ENCODE data around the gene ILF2. TPM values are rescaled to one million over a fixed set of nuclear protein-coding genes. Genes with fewer than 3 reads are reported as not detected.

ILF2 gene
- total RNA-seq, 4 donors from 2014 or later: 111 to 167 (median 151) TPM

DNA sequence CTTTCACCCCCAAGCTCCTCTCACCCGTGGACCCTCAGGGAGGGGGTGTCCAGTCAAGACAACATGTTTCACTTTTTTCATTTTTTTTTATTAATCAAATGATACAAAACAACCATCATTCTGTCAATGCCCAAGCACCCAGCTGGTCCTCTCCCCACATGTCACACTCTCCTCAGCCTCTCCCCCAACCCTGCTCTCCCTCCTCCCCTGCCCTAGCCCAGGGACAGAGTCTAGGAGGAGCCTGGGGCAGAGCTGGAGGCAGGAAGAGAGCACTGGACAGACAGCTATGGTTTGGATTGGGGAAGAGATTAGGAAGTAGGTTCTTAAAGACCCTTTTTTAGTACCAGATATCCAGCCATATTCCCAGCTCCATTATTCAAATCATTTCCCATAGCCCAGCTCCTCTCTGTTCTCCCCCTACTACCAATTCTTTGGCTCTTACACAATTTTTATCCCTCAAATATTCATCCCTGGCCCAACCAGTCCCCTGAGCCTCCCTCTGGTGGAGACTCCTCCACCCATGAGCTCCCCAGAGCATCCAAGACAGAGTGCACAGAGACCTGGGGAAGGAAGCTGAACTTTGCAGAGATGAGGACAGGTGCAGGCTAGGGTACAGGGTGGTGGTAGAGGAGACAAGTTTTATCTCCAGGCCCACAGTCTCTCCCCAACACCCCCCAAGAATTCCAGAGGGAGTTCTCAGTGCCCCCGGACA lies 56.4 kb downstream of the ILF2 start:
- 64 to 69% methylated on average over 2 of the region's 2 CpGs for WGBS, 2 donors
- intact Hi-C loops (cut with DNase I): loop anchor here (5.0 kb wide), 1 partner anchor 37 kb away; no protein-coding TSS in a partner anchor
- H3K27me3 ChIP-seq: no peaks in the 10 kb centered on the region
- H3K4me3 ChIP-seq (replicated peaks in 1 of 3): no peak overlapping the region
- TF ChIP-seq POLR2A (IDR thresholded peaks at IDR 0.05): no peak
- TF ChIP-seq, protein P1, sequence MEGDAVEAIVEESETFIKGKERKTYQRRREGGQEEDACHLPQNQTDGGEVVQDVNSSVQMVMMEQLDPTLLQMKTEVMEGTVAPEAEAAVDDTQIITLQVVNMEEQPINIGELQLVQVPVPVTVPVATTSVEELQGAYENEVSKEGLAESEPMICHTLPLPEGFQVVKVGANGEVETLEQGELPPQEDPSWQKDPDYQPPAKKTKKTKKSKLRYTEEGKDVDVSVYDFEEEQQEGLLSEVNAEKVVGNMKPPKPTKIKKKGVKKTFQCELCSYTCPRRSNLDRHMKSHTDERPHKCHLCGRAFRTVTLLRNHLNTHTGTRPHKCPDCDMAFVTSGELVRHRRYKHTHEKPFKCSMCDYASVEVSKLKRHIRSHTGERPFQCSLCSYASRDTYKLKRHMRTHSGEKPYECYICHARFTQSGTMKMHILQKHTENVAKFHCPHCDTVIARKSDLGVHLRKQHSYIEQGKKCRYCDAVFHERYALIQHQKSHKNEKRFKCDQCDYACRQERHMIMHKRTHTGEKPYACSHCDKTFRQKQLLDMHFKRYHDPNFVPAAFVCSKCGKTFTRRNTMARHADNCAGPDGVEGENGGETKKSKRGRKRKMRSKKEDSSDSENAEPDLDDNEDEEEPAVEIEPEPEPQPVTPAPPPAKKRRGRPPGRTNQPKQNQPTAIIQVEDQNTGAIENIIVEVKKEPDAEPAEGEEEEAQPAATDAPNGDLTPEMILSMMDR (IDR thresholded peaks at IDR 0.05): no peak
- peaks cover 0 to under 1% of the 10 kb centered on the region in 2 donors for H3K36me3 ChIP-seq
- peaks cover 69 to 80% of the 10 kb centered on the region in 2 donors for H3K4me1 ChIP-seq
- peak overlapping the region; percentile 29 to 89 (median 77) for H3K27ac ChIP-seq
- H3K9me3 ChIP-seq: no peaks in the 10 kb centered on the region
- no peak for DNase-seq

DNA sequence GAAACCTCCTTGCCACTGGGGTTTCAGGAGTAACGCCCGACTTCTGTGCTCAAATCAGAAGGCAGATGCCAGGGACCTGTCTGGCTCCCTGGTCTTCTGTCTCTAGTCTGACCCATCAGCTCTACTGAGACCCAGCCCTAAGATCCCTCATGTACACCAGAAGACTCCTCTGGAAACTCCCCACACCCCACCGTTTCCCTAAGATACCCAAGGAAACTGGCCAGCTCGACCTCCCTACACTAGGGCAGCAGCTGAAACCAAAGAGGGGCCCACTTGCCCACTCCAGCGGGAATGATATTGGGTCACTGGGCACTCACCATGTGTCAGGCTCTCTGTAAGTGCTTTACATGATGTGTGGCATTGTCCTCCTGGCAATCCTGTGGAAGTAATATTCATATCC lies 57.4 kb downstream of the ILF2 start:
- H3K9me3 ChIP-seq: no peaks in the 10 kb centered on the region
- TF ChIP-seq POLR2A (IDR thresholded peaks at IDR 0.05): no peak
- TF ChIP-seq, protein P1 (IDR thresholded peaks at IDR 0.05): no peak
- no peak overlapping the region for H3K4me3 ChIP-seq (replicated peaks in 1 of 3)
- intact Hi-C loops (cut with DNase I): loop anchor here (5.0 kb wide), 1 partner anchor 36 kb away; no protein-coding TSS in a partner anchor
- H3K36me3 ChIP-seq: no peaks in the 10 kb centered on the region
- no peak for DNase-seq
- peaks cover 78 to 89% of the 10 kb centered on the region in 2 donors for H3K4me1 ChIP-seq
- H3K27ac ChIP-seq: peak overlapping the region; percentile 89 to 93 (median 91)
- no peaks in the 10 kb centered on the region for H3K27me3 ChIP-seq
- WGBS, 2 donors: 75 to 91% methylated on average over 4 to 5 of the region's 5 CpGs

DNA sequence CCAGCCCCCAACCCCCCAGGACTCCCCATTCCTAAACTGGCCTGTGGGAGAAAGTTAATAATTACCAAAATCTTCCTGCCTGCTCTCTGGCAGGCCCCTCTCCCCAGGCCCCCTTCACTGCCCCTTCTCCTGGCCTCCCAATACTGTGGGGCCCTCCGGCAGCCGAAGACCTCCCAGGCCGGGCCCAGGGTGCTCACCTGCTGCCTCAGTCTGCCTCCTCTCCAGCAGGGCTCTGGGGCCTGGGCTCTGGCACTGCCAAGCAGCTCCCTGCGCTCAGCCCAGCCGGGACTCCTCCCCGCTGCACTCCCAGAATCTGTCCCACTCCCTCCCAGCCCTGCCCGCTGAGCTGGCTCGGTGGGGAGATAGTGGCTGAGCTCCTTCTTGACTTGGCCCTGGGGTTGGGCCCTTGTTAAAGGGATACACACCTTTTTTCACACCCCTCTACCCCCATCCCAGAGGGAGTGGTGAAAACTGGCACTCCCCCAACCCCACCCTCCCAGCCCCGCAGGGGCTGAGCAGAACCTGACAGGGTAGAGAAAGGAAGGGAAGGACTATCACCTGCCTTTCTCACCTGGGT lies 58.0 kb downstream of the ILF2 start, which contains the start of gene S100A16:
TSS of gene S100A16 (minus strand) at position 383 of the 577 bp plus-strand sequence. CDS start 4,986 bp downstream, outside the sequence.
- intact Hi-C loops (cut with DNase I): loop anchor here (5.0 kb wide), 1 partner anchor 36 kb away; no protein-coding TSS in a partner anchor
- Histone ChIP-seq H3K4me3 (replicated peaks in 1 of 3) (peak within 1 kb of the TSS; percentile 3 to 74 (median 59)), H3K4me1 (peaks cover 77 to 90% of the 10 kb centered on the region in 2 donors), H3K27me3 (no peaks in the 10 kb centered on the region), H3K9me3 (no peaks in the 10 kb centered on the region), H3K27ac (peak within 1 kb of the TSS; percentile 89 to 93 (median 91)), H3K36me3 (peaks cover 0 to under 1% of the 10 kb centered on the region in 2 donors)
- 17 to 22% methylated on average over 6 to 9 of the region's 9 CpGs for WGBS, 2 donors
- TF ChIP-seq, protein P1 (IDR thresholded peaks at IDR 0.05): peak in 1 of 6 experiments; percentile 24
- TF ChIP-seq POLR2A (IDR thresholded peaks at IDR 0.05): peak; percentile 51 to 91
- peak; percentile 92 to 94 for DNase-seq

DNA sequence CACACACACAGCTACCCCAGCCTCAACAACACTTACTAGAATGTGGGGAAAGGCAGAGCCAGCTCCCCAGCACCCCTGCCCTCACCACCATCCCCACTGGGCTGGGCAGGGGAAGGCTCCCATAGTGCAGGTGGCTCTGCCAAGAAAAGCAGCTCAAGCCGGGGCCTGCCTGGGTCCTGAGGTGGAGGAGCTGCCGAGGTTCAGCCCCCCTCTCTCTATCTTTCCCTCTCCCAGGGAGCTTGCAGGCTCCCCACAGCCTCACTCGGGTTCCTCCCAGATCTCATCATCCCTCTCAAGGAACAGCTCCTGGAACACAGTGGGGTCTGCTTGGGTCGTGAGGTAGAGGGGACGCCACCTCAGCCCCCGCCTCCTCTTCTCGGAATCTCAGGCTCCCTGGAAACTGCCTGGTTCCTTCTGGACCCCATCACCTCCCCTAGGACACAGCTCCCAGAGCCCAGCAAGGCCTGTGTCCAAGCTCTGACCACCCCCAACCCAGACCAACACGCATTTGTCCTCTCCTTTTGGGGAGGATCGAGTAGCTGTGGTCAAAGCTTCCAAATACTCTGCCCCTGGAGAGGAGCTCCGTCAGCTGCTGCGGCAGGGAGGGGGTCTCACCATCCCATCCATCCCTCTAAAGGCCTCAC lies 58.6 kb downstream of the ILF2 start:
- Histone ChIP-seq H3K36me3 (peaks cover 5 to 7% of the 10 kb centered on the region in 2 donors), H3K27me3 (no peaks in the 10 kb centered on the region), H3K27ac (peak overlapping the region; percentile 89 to 93 (median 91)), H3K4me1 (peaks cover 71 to 85% of the 10 kb centered on the region in 2 donors), H3K4me3 (replicated peaks in 1 of 3) (peak overlapping the region; percentile 3 to 74 (median 59)), H3K9me3 (no peaks in the 10 kb centered on the region)
- 20 to 21% methylated on average over 11 of the region's 11 CpGs for WGBS, 2 donors
- peak; percentile 63 to 65 for DNase-seq
- no peak for TF ChIP-seq POLR2A (IDR thresholded peaks at IDR 0.05)
- intact Hi-C loops (cut with DNase I): loop anchor here (5.0 kb wide), 1 partner anchor 35 kb away; no protein-coding TSS in a partner anchor

Small RNAs within 50 kb of the gene (microRNA-seq; reads per million reads assigned to microRNA genes)
- not detected for gene MIR8083

Small RNAs within 50 kb of the gene (small RNA-seq; reads per million reads assigned to genes)
- gene MIR8083 (not detected), gene RN7SL372P (not detected)

Other genes starting within 250 kb of the ILF2 start
- gene S100A7, start 210.3 kb downstream of the ILF2 start, total RNA-seq: not detected
- gene S100A6, start 135.0 kb downstream of the ILF2 start, total RNA-seq: 100 to 1,000 TPM; 128 to 573 (median 360) TPM
- 10 to 100 TPM in 1 of 4 donors, 1 to 10 TPM in 3; 2.2 to 12.6 (median 6.5) TPM for gene S100A5, start 130.1 kb downstream of the ILF2 start, total RNA-seq
- gene S100A4, start 125.2 kb downstream of the ILF2 start, total RNA-seq: 100 to 1,000 TPM in 2 of 4 donors, 10 to 100 TPM in 2; 57.3 to 251 (median 133) TPM
- gene S100A3, start 121.7 kb downstream of the ILF2 start, total RNA-seq: 1 to 10 TPM in 1 of 4 donors, under 1 TPM in 1, not detected in 2; 0.83 to 1.7 TPM
- 10 to 100 TPM in 1 of 4 donors, 1 to 10 TPM in 3; 2.6 to 10.1 (median 5.9) TPM for gene S100A2, start 105.1 kb downstream of the ILF2 start, total RNA-seq
- gene S100A16, start 57.9 kb downstream of the ILF2 start, total RNA-seq: 100 to 1,000 TPM in 1 of 4 donors, 10 to 100 TPM in 3; 62.7 to 104 (median 76.3) TPM
- gene S100A14, start 54.7 kb downstream of the ILF2 start, total RNA-seq: 100 to 1,000 TPM; 112 to 175 (median 132) TPM
- 100 to 1,000 TPM; 219 to 545 (median 343) TPM for gene S100A13, start 43.5 kb downstream of the ILF2 start, total RNA-seq
- gene S100A1, start 42.6 kb downstream of the ILF2 start, total RNA-seq: 100 to 1,000 TPM; 139 to 498 (median 231) TPM
- gene CHTOP, start 36.9 kb downstream of the ILF2 start, total RNA-seq: 100 to 1,000 TPM in 3 of 4 donors, 10 to 100 TPM in 1; 99.1 to 124 (median 105) TPM
- gene SNAPIN, start 12.3 kb downstream of the ILF2 start, total RNA-seq: 10 to 100 TPM; 52.0 to 71.9 (median 63.9) TPM
- gene NPR1, start 7.7 kb upstream of the ILF2 start, total RNA-seq: 10 to 100 TPM; 20.9 to 35.1 (median 30.0) TPM
- gene INTS3, start 57.1 kb upstream of the ILF2 start, total RNA-seq: 10 to 100 TPM; 50.0 to 60.9 (median 56.3) TPM
- gene SLC27A3, start 104.4 kb upstream of the ILF2 start, total RNA-seq: 10 to 100 TPM; 14.4 to 32.5 (median 23.2) TPM

All from thyroid gland (tissue), 4 donors.